Spleen (tissue), 11 donors: ENCODE measurements around the gene PYGO1. TPM values are rescaled to one million over a fixed set of nuclear protein-coding genes. Genes with fewer than 3 reads are reported as not detected.

Source experiments
- DNase-seq: peaks from one replicate; pipeline ENCODE4 v3.0.0-alpha.2; 2020
- H3K27ac ChIP-seq, 8 donors: fragments of 200-600 bp; sonication (generic) in 7 of 8; 1 replicate in 4 of 8; 2 replicates in 4 of 8; pipeline versions ENCODE4 v1.5.0 to v1.8.0; 2016 to 2021; ENCODE audit warnings: inconsistent platforms in 4 of 8, mild to moderate bottlenecking in 4 of 8, moderate library complexity in 1 of 8
- H3K27me3 ChIP-seq, 7 donors: fragments of 200-600 bp; sonication (generic) in 6 of 7; replicated peaks in 1 of 7; 1 replicate in 4 of 7; 2 replicates in 3 of 7; pipeline versions ENCODE4 v1.5.0 to v1.8.0; 2016 to 2021; ENCODE audit warnings: inconsistent platforms in 3 of 7, mild to moderate bottlenecking in 1 of 7
- H3K36me3 ChIP-seq, 6 donors: fragments of 200-600 bp; sonication (generic) in 5 of 6; 1 replicate in 4 of 6; 2 replicates in 2 of 6; pipeline versions ENCODE4 v1.5.0 to v1.8.0; 2016 to 2021; ENCODE audit warnings: inconsistent platforms in 2 of 6
- H3K4me1 ChIP-seq, 6 donors: fragments of 200-600 bp; sonication (generic) in 5 of 6; 1 replicate in 3 of 6; 2 replicates in 3 of 6; pipeline versions ENCODE4 v1.5.0 to v1.8.0; 2016 to 2021; ENCODE audit warnings: inconsistent platforms in 3 of 6
- H3K4me3 ChIP-seq, 8 donors: fragments of 200-600 bp; sonication (generic) in 7 of 8; 1 replicate in 4 of 8; 2 replicates in 4 of 8; pipeline versions ENCODE4 v1.5.0 to v1.8.0; 2016 to 2021; ENCODE audit warnings: inconsistent platforms in 4 of 8, mild to moderate bottlenecking in 4 of 8, moderate library complexity in 2 of 8
- H3K9me3 ChIP-seq, 8 donors: fragments of 200-600 bp; sonication (generic) in 7 of 8; 1 replicate in 4 of 8; 2 replicates in 4 of 8; pipeline versions ENCODE4 v1.5.0 to v1.8.0; 2016 to 2021; ENCODE audit warnings: inconsistent platforms in 4 of 8
- POLR2A ChIP-seq, 3 donors: fragments of 450-650 bp; IDR thresholded peaks; one replicate each; pipeline ENCODE4 v1.5.1; 2017; ENCODE audit warnings: antibody characterized with exemption in 3 of 3, mild to moderate bottlenecking in 1 of 3
- POLR2AphosphoS5 ChIP-seq, 3 donors: sonication (generic); formaldehyde crosslinking; IDR thresholded peaks; one replicate each; pipeline ENCODE4 v1.5.1; 2017; ENCODE audit warnings: antibody characterized with exemption in 3 of 3
- WGBS, 5 donors: extraction: QIAGEN DNeasy Blood & Tissue Kit in 3 of 5; methylation state at CpG; one replicate each; pipeline versions ENCODE4 v1.1.5 to v1.1.7; 2013 to 2018; 5-methylcytosine and 5-hydroxymethylcytosine counted together
- intact Hi-C: fragments of 100-400 bp; cut with DNase I; formaldehyde crosslinking; loops from one replicate; pipeline ENCODE4 v1.15.0; 2023; ENCODE audit warnings: low total_unique reads
- polyA plus RNA-seq, 3 donors: library from polyadenylated mRNA; stranded (reverse); fragments of 200-250 nt; gene quantifications; one replicate each; pipeline ENCODE4 v1.2.1, GENCODE V29; 2013
- total RNA-seq, 7 donors: library from RNA; depleted of rRNA in 3 of 7; stranded (reverse); fragments of >200 nt in 3 of 7; fragmentation: NEBNext Ultra II Directional in 4 of 7; extraction: Animal tissue kit (Norgen Biotek cat#: 25700) in 4 of 7; gene quantifications; one replicate each; pipeline versions ENCODE4 v1.1.0 to v1.2.1, GENCODE V29; 2016 to 2021
- TF ChIP-seq, protein P1 (sequence below), 11 experiments: fragments of 200-600 bp in 7 of 11; fragments of 450-650 bp in 4 of 11; sonication (generic) in 4 of 11; IDR thresholded peaks in 8 of 11; conservative IDR thresholded peaks in 3 of 11; 1 replicate in 7 of 11; 2 replicates in 4 of 11; pipeline versions ENCODE4 v1.4.0 to v1.8.0; 2016 to 2021; ENCODE audit warnings: antibody characterized with exemption in 11 of 11, inconsistent platforms in 4 of 11, mild to moderate bottlenecking in 1 of 11
- donor health status: healthy with polysubstance abuse.
- donor health status: DM: no; HTN: no; CAD: no; lungs with moderate emphysema.
- donor health status: DM: no; HTN: no; CAD: no.
- donor health status: Bipolar disorder and iron deficiency.
- donor health status: healthy.
- donor health status: DM: no; HTN: no; CAD: no.
- donor health status: DM: yes; HTN: yes; CAD: no.

Gene PYGO1
- total and polyA plus RNA-seq, 10 donors = 0.11 to 1.5 (median 0.94) TPM

GRCh38 chr15:55618387-55618786 is 30.2 kb upstream of the PYGO1 start:
- peaks cover 0 to 14% (median 0%) of the 10 kb centered on the region in 7 donors for H3K27me3 ChIP-seq
- WGBS, 5 donors = 88 to 96% (median 94%) methylated on average over 4 of the region's 4 CpGs
- H3K4me3 ChIP-seq = no peak overlapping the region
- intact Hi-C loops = no loop called here
- no peaks in the 10 kb centered on the region for H3K9me3 ChIP-seq
- no peaks in the 10 kb centered on the region for H3K4me1 ChIP-seq
- H3K36me3 ChIP-seq = no peaks in the 10 kb centered on the region
- TF ChIP-seq POLR2AphosphoS5 (IDR thresholded peaks at IDR 0.05) (no peak), POLR2A (IDR thresholded peaks at IDR 0.05) (no peak)
- TF ChIP-seq, protein P1, sequence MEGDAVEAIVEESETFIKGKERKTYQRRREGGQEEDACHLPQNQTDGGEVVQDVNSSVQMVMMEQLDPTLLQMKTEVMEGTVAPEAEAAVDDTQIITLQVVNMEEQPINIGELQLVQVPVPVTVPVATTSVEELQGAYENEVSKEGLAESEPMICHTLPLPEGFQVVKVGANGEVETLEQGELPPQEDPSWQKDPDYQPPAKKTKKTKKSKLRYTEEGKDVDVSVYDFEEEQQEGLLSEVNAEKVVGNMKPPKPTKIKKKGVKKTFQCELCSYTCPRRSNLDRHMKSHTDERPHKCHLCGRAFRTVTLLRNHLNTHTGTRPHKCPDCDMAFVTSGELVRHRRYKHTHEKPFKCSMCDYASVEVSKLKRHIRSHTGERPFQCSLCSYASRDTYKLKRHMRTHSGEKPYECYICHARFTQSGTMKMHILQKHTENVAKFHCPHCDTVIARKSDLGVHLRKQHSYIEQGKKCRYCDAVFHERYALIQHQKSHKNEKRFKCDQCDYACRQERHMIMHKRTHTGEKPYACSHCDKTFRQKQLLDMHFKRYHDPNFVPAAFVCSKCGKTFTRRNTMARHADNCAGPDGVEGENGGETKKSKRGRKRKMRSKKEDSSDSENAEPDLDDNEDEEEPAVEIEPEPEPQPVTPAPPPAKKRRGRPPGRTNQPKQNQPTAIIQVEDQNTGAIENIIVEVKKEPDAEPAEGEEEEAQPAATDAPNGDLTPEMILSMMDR (IDR thresholded peaks at IDR 0.05 in 8 of 11, conservative IDR thresholded peaks at IDR 0.05 in 3 of 11) = no peak
- no peak for DNase-seq
- no peak overlapping the region for H3K27ac ChIP-seq

DNA sequence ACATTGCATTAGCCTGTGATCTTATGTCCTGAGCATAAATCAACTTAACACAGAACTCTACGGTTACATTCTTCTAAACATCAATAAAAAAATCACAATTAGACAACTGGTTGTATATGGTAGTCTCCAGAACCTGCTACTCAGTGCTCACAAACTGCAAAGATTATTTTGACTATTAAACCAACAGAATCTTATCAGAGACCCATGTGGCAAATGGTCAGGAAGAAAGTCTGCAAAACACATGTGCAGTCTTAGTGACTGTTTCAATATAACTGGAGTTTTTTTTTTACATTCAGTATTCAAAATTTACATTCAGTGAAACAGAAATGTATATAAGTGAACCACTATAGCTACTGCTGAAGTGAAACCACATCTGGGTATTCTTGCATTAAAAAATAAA is 27.3 kb upstream of the PYGO1 start:
- intact Hi-C loops = no loop called here
- Histone ChIP-seq H3K4me1 (no peaks in the 10 kb centered on the region), H3K27me3 (peaks cover 0 to 14% (median 0%) of the 10 kb centered on the region in 7 donors), H3K9me3 (no peaks in the 10 kb centered on the region), H3K4me3 (no peak overlapping the region), H3K27ac (no peak overlapping the region), H3K36me3 (no peaks in the 10 kb centered on the region)
- WGBS, 5 donors = 76 to 90% (median 79%) methylated on average over 1 of the region's 1 CpG
- DNase-seq = no peak
- TF ChIP-seq POLR2AphosphoS5 (IDR thresholded peaks at IDR 0.05) = no peak
- no peak for TF ChIP-seq POLR2A (IDR thresholded peaks at IDR 0.05)
- TF ChIP-seq, protein P1 (IDR thresholded peaks at IDR 0.05 in 8 of 11, conservative IDR thresholded peaks at IDR 0.05 in 3 of 11) = no peak

DNA sequence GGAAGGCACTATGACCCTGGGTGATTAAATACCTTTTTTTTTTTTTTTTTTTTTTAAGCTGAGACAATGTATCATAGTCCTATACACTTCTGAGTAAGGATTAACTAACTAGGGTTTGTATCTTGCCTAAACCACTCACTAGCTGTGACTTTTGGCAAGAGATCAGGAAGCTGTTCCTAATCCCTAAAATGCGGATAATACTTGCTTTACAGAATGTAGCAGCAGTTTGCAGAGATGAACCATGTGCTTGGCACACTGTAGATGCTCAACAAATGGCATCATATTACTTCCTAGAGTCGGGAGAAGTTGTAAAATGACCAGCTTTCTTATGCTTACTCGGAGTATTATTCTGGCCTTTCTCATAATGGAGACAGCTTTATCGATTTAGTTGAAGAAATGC is 25.6 kb upstream of the PYGO1 start:
- TF ChIP-seq, protein P1 (IDR thresholded peaks at IDR 0.05 in 8 of 11, conservative IDR thresholded peaks at IDR 0.05 in 3 of 11) = no peak
- no peak for TF ChIP-seq POLR2A (IDR thresholded peaks at IDR 0.05)
- no peak for TF ChIP-seq POLR2AphosphoS5 (IDR thresholded peaks at IDR 0.05)
- intact Hi-C loops = no loop called here
- Histone ChIP-seq H3K4me1 (no peaks in the 10 kb centered on the region), H3K27me3 (peaks cover 0 to 14% (median 0%) of the 10 kb centered on the region in 7 donors), H3K9me3 (peaks cover 0 to 11% (median 0%) of the 10 kb centered on the region in 8 donors), H3K27ac (no peak overlapping the region), H3K36me3 (no peaks in the 10 kb centered on the region), H3K4me3 (no peak overlapping the region)
- DNase-seq = no peak
- WGBS, 5 donors = 81 to 90% (median 88%) methylated on average over 4 of the region's 4 CpGs

DNA sequence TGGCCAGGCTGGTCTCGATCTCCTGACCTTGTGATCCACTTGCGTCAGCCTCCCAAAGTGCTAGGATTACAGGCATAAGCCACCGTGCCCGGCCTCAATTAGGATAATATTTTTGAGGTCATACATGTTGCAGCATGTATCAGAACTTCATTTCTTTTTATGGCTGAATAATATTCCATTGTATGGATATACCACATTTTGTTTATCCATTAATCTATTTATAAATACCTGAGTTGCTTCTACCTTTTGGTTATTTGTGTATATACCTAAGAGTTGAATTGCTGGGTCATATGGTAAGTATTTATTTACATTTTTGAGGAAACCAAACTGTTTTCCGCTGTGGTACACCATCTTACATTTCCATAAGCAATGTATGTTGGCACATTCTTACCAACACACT is 18.1 kb upstream of the PYGO1 start:
- intact Hi-C loops = no loop called here

More for the DNA sequence above, 18.1 kb upstream of the PYGO1 start:
- Histone ChIP-seq H3K27ac (no peak overlapping the region), H3K36me3 (no peaks in the 10 kb centered on the region), H3K4me1 (no peaks in the 10 kb centered on the region), H3K4me3 (no peak overlapping the region), H3K9me3 (peaks cover 0 to 36% (median 11%) of the 10 kb centered on the region in 8 donors), H3K27me3 (peaks cover 0 to 8% (median 0%) of the 10 kb centered on the region in 7 donors)
- 88 to 97% (median 93%) methylated on average over 5 of the region's 5 CpGs for WGBS, 5 donors
- TF ChIP-seq POLR2AphosphoS5 (IDR thresholded peaks at IDR 0.05) = no peak
- TF ChIP-seq POLR2A (IDR thresholded peaks at IDR 0.05) = no peak
- TF ChIP-seq, protein P1 (IDR thresholded peaks at IDR 0.05 in 8 of 11, conservative IDR thresholded peaks at IDR 0.05 in 3 of 11) = no peak
- DNase-seq = no peak
